PFSK-1 (cell line): Measurements from ENCODE around the gene ADPRH.

ENCODE experiments used
- FOXP2 ChIP-seq: optimal IDR thresholded peaks from 2 replicates; pipeline ENCODE3; 2011; ENCODE audit warnings: borderline replicate concordance, control low read depth, inconsistent platforms; ENCODE audit not compliant: insufficient read depth; ENCODE audit errors: extremely low read length, extremely low read depth
- POLR2AphosphoS5 ChIP-seq: IDR thresholded peaks from 2 replicates; pipeline ENCODE4 v1.6.1; 2012; ENCODE audit warnings: low read depth, mild to moderate bottlenecking, control low read depth, low read length, moderate library complexity
- SIN3A ChIP-seq: IDR thresholded peaks from 2 replicates; pipeline ENCODE4 v1.6.1; 2012; ENCODE audit warnings: mild to moderate bottlenecking, low read length, moderate library complexity, borderline replicate concordance; ENCODE audit not compliant: insufficient read depth
- TAF1 ChIP-seq: IDR thresholded peaks from 2 replicates; pipeline ENCODE4 v1.6.1; 2012; ENCODE audit warnings: low read length, control low read depth, borderline replicate concordance; ENCODE audit not compliant: insufficient read depth
- TF ChIP-seq, protein P1 (sequence below), 2 experiments: IDR thresholded peaks; 2 replicates each; pipeline versions ENCODE4 v1.6.1 to v1.8.0; 2011 to 2012; ENCODE audit warnings: low read depth in 2 of 2, low read length in 2 of 2, control low read depth in 1 of 2, inconsistent platforms in 1 of 2, mild to moderate bottlenecking in 1 of 2, moderate library complexity in 1 of 2; ENCODE audit not compliant: insufficient read depth in 1 of 2

Gene ADPRH

DNA sequence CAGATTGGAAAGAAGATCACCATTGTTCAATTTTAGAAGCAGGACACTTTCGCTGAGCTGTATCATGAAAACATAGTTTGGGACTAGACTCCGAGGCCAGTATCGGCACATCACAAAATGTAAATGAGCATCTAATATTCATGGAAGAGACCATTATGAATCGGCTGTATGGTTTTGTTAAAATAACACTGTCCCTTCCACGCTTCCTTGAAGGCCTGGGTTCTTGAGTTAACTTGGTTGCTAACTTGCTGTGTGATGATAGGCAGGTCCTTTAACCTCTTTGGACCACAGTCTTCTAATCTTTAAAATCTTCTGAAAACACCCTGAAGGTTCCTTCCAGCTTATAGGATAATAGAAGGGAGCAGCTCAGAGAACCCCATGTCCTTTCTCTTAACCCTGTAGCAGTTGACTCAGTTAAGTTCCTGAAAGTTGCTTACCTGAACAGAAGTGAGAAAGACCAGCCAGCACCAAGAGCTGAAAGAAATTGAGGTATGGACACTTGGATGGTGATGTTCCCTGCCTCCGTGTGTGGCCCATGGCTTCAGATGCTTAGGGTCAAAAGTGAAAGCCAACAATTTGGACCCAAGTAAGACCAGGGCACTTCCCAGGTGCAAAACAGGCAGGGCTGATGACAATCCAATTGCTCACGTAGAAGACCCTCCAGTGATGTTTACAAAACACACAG, 22.0 kb upstream of the ADPRH start:
- no peak for TF ChIP-seq TAF1

DNA sequence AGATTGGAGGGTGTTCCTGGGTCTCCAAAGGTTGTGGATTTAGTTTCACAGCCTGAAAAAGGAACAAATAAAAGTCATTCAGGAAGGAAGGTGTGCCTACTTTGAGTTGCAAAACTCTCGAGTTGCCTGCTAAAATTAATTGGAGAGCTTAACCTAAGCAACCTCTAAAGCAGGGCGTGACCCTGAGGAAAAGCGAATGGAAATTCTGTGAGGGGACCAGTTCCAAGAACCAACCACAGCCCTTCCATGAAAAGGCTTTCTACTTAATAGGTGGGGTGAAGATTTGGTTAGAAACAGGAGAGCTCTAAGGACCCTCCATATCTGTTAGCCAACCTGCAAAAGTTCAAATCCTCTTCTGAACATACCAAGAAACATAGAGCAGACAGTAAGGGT, 21.4 kb upstream of the ADPRH start:
- TF ChIP-seq, protein P1, sequence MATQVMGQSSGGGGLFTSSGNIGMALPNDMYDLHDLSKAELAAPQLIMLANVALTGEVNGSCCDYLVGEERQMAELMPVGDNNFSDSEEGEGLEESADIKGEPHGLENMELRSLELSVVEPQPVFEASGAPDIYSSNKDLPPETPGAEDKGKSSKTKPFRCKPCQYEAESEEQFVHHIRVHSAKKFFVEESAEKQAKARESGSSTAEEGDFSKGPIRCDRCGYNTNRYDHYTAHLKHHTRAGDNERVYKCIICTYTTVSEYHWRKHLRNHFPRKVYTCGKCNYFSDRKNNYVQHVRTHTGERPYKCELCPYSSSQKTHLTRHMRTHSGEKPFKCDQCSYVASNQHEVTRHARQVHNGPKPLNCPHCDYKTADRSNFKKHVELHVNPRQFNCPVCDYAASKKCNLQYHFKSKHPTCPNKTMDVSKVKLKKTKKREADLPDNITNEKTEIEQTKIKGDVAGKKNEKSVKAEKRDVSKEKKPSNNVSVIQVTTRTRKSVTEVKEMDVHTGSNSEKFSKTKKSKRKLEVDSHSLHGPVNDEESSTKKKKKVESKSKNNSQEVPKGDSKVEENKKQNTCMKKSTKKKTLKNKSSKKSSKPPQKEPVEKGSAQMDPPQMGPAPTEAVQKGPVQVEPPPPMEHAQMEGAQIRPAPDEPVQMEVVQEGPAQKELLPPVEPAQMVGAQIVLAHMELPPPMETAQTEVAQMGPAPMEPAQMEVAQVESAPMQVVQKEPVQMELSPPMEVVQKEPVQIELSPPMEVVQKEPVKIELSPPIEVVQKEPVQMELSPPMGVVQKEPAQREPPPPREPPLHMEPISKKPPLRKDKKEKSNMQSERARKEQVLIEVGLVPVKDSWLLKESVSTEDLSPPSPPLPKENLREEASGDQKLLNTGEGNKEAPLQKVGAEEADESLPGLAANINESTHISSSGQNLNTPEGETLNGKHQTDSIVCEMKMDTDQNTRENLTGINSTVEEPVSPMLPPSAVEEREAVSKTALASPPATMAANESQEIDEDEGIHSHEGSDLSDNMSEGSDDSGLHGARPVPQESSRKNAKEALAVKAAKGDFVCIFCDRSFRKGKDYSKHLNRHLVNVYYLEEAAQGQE (IDR thresholded peaks at IDR 0.05; ENCODE audit: insufficient read depth in 1 of 2, low read depth in 2 of 2, low read length in 2 of 2), result no peak
- TF ChIP-seq POLR2AphosphoS5 (no peak), TAF1 (no peak), FOXP2 (no peak), SIN3A (no peak)

DNA sequence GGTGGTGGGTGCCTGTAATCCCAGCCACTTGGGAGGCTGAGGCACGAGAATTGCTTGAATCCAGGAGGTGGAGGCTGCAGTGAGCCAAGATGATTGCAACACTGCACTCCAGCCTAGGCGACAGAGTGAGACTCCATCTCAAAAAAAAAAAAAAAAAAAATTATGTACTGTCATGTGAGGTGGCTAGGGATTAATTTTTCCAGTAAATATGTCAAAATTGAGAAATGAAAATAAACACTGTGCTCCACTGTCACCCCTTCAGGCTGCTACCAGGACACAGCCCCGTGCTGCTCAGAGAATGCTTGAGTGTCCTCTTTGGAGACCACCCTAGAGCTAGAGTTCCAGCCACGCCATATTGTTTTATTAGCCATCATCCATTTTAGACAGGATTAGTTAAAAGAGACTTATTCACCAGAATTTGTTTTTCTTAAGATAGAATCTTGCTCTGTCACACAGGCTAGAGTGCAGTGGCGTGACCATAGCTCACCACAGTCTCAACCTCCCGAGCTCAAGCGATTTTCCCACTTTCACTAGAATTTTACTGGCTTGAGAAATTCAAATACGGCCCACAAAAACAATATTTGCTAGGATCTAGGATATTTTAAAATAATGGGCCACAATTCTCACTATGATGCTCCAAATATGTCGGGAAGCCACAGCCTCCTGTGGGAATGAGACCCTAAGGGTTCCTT, 20.5 kb upstream of the ADPRH start:
- TF ChIP-seq SIN3A (no peak), TAF1 (no peak), FOXP2 (no peak), POLR2AphosphoS5 (no peak)
- TF ChIP-seq, protein P1 (IDR thresholded peaks at IDR 0.05; ENCODE audit: insufficient read depth in 1 of 2, low read depth in 2 of 2, low read length in 2 of 2), result no peak

DNA sequence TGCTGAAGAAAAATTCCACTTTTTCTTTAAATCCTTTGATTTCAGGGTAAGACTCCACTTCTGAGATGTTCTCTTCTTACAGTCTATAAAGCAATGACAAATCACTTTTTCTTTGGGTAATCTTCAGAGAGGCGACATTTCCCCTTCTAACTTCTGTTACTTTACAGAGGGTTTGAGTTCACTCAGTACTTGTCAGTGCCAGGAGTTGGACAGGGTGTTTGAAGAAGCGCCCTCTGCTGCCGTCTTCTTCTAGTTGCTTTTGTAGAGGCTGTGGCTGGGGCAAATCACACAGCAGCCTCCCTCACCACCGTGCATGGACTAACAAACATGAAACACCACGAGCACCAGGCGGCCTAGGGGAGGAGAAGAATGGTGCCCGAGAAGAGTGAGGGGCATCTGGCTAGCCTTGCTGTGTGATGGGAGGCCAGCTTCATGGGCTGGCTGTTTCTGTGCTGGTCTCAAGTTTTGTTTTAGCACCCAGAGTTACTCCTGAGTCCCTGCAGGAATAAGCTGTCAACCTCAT, 19.8 kb upstream of the ADPRH start, which contains the start of gene CD80:
Gene CD80 (minus strand): TSS at position 174 of the 523 bp plus-strand sequence. CDS start 1,886 bp downstream, outside the sequence.
- TF ChIP-seq TAF1, result no peak
- TF ChIP-seq POLR2AphosphoS5, result no peak
- no peak for TF ChIP-seq FOXP2
- no peak for TF ChIP-seq SIN3A
- TF ChIP-seq, protein P1 (IDR thresholded peaks at IDR 0.05; ENCODE audit: insufficient read depth in 1 of 2, low read depth in 2 of 2, low read length in 2 of 2), result no peak

DNA sequence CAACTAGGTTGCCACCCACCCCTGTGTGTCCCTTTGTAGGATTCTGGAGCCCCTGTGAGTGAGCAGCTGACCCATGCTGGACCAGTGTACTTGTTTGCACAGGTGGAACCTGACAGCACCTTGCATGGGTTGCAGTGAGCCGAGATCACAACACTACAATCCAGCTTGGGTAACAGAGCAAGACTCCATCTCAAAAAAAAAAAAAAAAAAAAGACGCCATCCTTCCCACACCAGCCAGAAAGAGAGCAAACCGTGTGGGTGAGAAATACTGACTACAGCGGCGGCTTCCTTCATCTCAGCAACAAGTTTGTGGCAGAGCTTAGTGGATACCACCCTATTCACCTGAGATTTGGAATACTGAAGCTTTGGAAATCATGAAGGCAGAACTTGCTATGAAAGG, 19.1 kb upstream of the ADPRH start:
- TF ChIP-seq FOXP2 (no peak), TAF1 (no peak), SIN3A (no peak)
